Measurements from ENCODE around the gene COL25A1. TPM values are rescaled to one million over a fixed set of nuclear protein-coding genes. Genes with fewer than 3 reads are reported as not detected.
A peak's percentile ranks its signal among the peaks of the same experiment; 100 is the strongest.

COL25A1 gene
- total RNA-seq, 1 donor from 2014 or later: 1.3 TPM

- H3K4me3 Mint-ChIP-seq (ENCODE audit: unreplicated experiment): no peak overlapping the region
- H3K9me3 Mint-ChIP-seq (ENCODE audit: unreplicated experiment): no peaks in the 10 kb centered on the region
- no peak for TF ChIP-seq CTCF (IDR thresholded peaks at IDR 0.05)
- H3K4me1 Mint-ChIP-seq (ENCODE audit: unreplicated experiment): peaks cover 19% of the 10 kb centered on the region
- no peak overlapping the region for H3K27ac Mint-ChIP-seq (ENCODE audit: unreplicated experiment)
- no peaks in the 10 kb centered on the region for H3K36me3 Mint-ChIP-seq (ENCODE audit: unreplicated experiment)
- no peak for DNase-seq (ENCODE audit: extremely low spot score, unreplicated experiment)
- no peaks in the 10 kb centered on the region for H3K27me3 Mint-ChIP-seq (ENCODE audit: unreplicated experiment)
Measured at GRCh38 chr4:109015413-109015810, 287.0 kb downstream of the COL25A1 start.

GRCh38 chr4:109014593-109015412 is 287.7 kb downstream of the COL25A1 start:
- H3K27ac Mint-ChIP-seq (ENCODE audit: unreplicated experiment): no peak overlapping the region
- no peak for TF ChIP-seq CTCF (IDR thresholded peaks at IDR 0.05)

GRCh38 chr4:109012286-109012880 is 290.1 kb downstream of the COL25A1 start:
- Mint-ChIP-seq H3K36me3 (ENCODE audit: unreplicated experiment) (no peaks in the 10 kb centered on the region), H3K9me3 (ENCODE audit: unreplicated experiment) (no peaks in the 10 kb centered on the region), H3K27ac (ENCODE audit: unreplicated experiment) (no peak overlapping the region), H3K4me1 (ENCODE audit: unreplicated experiment) (peaks cover 35% of the 10 kb centered on the region), H3K4me3 (ENCODE audit: unreplicated experiment) (no peak overlapping the region), H3K27me3 (ENCODE audit: unreplicated experiment) (no peaks in the 10 kb centered on the region)
- no peak for DNase-seq (ENCODE audit: extremely low spot score, unreplicated experiment)
- no peak for TF ChIP-seq CTCF (IDR thresholded peaks at IDR 0.05)

More at GRCh38 chr4:109014593-109015412, 287.7 kb downstream of the COL25A1 start:
- no peaks in the 10 kb centered on the region for H3K27me3 Mint-ChIP-seq (ENCODE audit: unreplicated experiment)
- H3K4me1 Mint-ChIP-seq (ENCODE audit: unreplicated experiment): peaks cover 25% of the 10 kb centered on the region
- H3K4me3 Mint-ChIP-seq (ENCODE audit: unreplicated experiment): no peak overlapping the region
- H3K36me3 Mint-ChIP-seq (ENCODE audit: unreplicated experiment): no peaks in the 10 kb centered on the region
- H3K9me3 Mint-ChIP-seq (ENCODE audit: unreplicated experiment): no peaks in the 10 kb centered on the region
- no peak for DNase-seq (ENCODE audit: extremely low spot score, unreplicated experiment)

- Mint-ChIP-seq H3K4me3 (ENCODE audit: unreplicated experiment) (no peak overlapping the region), H3K4me1 (ENCODE audit: unreplicated experiment) (peaks cover 35% of the 10 kb centered on the region), H3K9me3 (ENCODE audit: unreplicated experiment) (no peaks in the 10 kb centered on the region), H3K27me3 (ENCODE audit: unreplicated experiment) (no peaks in the 10 kb centered on the region), H3K27ac (ENCODE audit: unreplicated experiment) (no peak overlapping the region), H3K36me3 (ENCODE audit: unreplicated experiment) (no peaks in the 10 kb centered on the region)
- DNase-seq (ENCODE audit: extremely low spot score, unreplicated experiment): no peak
- TF ChIP-seq CTCF (IDR thresholded peaks at IDR 0.05): no peak
Measured at GRCh38 chr4:109011241-109012026, 291.0 kb downstream of the COL25A1 start.

- Mint-ChIP-seq H3K4me1 (ENCODE audit: unreplicated experiment) (peaks cover 36% of the 10 kb centered on the region), H3K27ac (ENCODE audit: unreplicated experiment) (peak overlapping the region; percentile 63), H3K27me3 (ENCODE audit: unreplicated experiment) (no peaks in the 10 kb centered on the region), H3K9me3 (ENCODE audit: unreplicated experiment) (no peaks in the 10 kb centered on the region), H3K36me3 (ENCODE audit: unreplicated experiment) (no peaks in the 10 kb centered on the region), H3K4me3 (ENCODE audit: unreplicated experiment) (no peak overlapping the region)
- no peak for TF ChIP-seq CTCF (IDR thresholded peaks at IDR 0.05)
- no peak for DNase-seq (ENCODE audit: extremely low spot score, unreplicated experiment)
Measured at GRCh38 chr4:109010521-109010920, 291.9 kb downstream of the COL25A1 start.
